GM18505 (cell line): Measurements from ENCODE around the gene IFITM5.

Source experiments
- ATAC-seq: cut with Tn5 transposase; IDR thresholded peaks from one replicate; pipeline ENCODE4 v1.9.1; 2021; ENCODE audit not compliant: unreplicated experiment
- POLR2A ChIP-seq: IDR thresholded peaks from 4 replicates; pipeline ENCODE4 v1.6.1; 2011; ENCODE audit warnings: borderline replicate concordance; ENCODE audit not compliant: insufficient read depth, insufficient read length; ENCODE audit errors: extremely low read depth

The IFITM5 gene

DNA sequence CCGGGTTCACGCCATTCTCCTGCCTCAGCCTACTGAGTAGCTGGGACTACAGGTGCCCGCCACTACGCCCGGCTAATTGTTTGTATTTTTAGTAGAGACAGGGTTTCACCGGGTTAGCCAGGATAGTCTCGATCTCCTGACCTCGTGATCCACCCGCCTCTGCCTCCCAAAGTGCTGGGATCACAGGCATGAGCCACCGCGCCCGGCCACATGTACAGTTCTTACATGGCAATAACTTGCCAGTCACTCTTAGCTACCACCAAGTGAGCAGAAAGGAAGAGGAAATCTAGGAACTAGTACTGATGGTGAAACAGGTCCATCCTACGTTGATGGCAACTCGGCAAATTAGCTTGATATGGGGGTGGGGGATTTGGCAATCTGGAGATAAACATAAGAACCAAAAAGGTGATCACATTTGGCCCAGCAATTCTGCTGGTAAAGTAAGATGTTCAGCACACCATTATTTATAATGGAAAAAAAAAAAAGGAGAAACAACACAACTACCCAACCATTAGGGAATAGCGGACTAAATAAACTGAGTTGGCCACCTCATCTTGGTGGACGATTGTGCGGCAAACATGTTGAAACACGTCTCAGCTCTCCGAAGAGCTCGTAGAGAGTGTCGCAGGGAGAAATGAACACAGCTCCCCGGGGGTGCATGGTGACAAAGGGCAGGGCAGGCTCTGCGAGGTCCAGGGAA, 15.8 kb downstream of the IFITM5 start:
- no peak for ATAC-seq
- TF ChIP-seq POLR2A: no peak

DNA sequence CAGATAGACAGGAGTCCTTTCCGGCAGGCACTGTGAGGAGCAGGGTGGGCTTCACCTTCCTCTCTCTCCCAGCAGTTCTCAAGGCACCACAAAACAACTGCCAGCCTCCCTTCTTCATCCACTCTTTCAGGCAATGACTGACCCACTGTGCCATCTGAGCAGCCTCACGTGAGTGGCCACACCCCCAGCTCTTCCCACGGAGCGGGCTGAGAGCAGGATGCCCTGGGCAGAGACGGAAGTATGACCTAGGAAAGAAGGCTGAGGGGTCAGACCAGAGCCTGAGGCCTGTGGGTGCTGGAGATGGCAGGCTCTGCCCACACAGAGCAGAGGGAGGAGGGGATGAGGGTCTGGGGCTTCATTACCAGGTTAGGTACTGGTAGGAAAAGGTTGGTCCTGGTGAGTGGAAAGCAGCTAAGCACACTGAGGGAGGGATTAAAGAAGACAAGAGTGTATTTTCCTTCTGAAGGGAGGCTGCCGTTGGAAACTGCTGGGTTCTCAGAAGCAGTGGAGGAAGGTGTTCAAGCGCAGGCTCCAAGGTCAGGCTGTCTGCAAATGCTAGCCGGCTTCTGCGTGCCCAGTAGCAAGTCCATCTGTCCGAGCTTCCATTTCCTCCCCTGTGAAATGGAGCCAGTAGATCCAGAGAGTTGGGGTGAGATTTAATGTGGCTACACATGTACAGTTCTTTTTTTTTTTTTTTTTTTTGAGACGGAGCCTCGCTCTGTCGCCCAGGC, 16.5 kb downstream of the IFITM5 start:
- no peak for TF ChIP-seq POLR2A
- no peak for ATAC-seq

DNA sequence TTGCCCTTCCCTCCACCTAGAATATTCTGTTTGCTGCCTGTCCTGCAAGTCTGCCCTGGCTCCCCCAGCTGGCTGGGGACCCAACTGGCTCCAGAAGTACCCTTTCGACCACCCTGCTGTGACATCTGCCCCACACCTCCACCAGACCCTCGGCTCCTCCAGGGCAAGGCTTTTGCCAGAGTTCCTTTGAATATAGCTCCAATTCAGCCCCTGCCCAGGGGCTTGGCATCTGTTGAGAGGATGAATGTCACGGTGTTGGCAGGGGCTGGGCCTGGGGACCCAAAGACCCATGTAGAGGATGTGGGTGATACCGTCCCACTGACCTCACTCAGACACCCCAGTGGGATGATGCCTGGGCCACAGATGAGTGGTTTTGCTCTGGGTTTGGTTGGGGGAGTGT, 17.2 kb downstream of the IFITM5 start:
- no peak for ATAC-seq
- no peak for TF ChIP-seq POLR2A

DNA sequence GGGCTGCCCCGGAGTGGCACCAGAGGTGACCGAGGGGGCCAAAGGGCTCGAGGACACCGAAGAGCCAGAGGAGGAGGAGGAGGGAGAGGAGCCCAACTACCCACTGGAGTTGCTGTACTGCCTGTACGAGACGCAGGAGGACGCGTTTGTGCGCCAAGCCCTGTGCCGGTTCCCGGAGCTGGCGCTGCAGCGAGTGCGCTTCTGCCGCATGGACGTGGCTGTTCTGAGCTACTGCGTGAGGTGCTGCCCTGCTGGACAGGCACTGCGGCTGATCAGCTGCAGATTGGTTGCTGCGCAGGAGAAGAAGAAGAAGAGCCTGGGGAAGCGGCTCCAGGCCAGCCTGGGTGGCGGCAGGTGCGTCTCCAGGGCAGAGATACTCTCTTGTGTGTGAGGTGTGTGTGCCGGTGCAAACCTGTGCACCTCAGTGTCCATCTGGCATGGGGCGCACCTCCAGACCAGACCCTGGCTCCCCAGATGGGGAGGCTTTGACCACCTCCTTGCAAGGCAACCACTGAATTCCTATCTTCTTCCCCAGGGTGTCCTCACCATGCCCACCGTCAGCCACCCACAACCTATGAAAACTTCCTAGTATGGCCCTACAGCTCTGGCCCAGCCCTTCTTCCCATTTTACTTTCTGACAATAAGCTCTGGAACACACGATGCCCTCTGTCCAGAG, 17.7 kb downstream of the IFITM5 start:
- ATAC-seq: no peak
- TF ChIP-seq POLR2A: no peak

DNA sequence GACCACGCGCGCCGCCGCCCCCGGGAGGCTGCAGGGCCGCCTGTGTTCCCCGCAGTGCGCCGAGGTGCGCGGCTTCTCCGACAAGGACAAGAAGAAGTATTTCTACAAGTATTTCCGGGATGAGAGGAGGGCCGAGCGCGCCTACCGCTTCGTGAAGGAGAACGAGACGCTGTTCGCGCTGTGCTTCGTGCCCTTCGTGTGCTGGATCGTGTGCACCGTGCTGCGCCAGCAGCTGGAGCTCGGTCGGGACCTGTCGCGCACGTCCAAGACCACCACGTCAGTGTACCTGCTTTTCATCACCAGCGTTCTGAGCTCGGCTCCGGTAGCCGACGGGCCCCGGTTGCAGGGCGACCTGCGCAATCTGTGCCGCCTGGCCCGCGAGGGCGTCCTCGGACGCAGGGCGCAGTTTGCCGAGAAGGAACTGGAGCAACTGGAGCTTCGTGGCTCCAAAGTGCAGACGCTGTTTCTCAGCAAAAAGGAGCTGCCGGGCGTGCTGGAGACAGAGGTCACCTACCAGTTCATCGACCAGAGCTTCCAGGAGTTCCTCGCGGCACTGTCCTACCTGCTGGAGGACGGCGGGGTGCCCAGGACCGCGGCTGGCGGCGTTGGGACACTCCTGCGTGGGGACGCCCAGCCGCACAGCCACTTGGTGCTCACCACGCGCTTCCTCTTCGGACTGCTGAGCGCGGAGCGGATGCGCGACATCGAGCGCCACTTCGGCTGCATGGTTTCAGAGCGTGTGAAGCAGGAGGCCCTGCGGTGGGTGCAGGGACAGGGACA, 18.4 kb downstream of the IFITM5 start:
- no peak for ATAC-seq
- TF ChIP-seq POLR2A: no peak

DNA sequence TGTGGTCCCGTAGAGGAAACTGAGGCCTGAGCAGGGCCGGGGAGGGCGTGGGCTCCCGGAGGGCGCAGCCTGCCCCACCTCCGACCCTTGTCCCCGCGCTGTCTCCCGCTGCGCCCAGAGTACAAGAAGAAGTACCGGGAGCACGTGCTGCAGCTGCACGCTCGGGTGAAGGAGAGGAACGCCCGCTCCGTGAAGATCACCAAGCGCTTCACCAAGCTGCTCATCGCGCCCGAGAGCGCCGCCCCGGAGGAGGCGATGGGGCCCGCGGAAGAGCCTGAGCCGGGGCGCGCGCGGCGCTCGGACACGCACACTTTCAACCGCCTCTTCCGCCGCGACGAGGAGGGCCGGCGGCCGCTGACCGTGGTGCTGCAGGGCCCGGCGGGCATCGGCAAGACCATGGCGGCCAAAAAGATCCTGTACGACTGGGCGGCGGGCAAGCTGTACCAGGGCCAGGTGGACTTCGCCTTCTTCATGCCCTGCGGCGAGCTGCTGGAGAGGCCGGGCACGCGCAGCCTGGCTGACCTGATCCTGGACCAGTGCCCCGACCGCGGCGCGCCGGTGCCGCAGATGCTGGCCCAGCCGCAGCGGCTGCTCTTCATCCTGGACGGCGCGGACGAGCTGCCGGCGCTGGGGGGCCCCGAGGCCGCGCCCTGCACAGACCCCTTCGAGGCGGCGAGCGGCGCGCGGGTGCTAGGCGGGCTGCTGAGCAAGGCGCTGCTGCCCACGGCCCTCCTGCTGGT, 19.2 kb downstream of the IFITM5 start:
- TF ChIP-seq POLR2A: no peak
- ATAC-seq: no peak

DNA sequence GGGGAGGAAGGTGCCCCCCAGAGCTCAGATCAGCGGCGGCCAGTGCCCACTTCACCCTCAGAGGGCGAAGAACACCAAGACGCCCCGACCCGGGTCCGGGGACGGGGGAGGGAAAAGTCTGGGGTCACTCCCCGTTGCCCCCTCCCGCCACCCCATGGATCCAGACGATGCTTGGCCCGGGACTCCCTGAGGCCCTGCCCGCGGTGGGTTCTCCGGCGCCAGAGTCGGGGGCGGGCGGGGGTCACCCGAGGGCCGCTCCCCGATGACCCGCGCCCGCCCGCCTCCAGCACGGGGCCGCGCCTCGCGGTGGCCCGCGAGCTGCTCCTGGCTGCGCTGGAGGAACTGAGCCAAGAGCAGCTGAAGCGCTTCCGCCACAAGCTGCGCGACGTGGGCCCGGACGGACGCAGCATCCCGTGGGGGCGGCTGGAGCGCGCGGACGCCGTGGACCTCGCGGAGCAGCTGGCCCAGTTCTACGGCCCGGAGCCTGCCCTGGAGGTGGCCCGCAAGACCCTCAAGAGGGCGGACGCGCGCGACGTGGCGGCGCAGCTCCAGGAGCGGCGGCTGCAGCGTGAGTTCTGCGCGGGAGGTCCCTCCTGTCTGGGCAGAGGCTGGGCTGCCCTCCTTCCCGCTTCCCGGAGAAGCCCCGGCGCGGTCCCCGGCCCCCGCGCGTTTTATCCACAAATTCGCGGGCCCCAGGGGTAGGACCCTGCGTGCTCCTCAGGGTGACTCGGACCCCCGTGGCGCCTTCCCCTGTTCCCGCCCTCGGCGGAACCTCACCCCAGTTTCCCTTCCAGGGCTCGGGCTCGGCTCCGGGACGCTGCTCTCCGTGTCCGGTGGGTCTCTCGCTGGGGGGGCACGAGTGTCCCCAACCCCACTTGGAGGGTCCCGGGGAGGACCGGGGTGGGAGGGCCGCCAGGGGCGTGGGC, 20.0 kb downstream of the IFITM5 start:
- no peak for ATAC-seq
- no peak for TF ChIP-seq POLR2A

DNA sequence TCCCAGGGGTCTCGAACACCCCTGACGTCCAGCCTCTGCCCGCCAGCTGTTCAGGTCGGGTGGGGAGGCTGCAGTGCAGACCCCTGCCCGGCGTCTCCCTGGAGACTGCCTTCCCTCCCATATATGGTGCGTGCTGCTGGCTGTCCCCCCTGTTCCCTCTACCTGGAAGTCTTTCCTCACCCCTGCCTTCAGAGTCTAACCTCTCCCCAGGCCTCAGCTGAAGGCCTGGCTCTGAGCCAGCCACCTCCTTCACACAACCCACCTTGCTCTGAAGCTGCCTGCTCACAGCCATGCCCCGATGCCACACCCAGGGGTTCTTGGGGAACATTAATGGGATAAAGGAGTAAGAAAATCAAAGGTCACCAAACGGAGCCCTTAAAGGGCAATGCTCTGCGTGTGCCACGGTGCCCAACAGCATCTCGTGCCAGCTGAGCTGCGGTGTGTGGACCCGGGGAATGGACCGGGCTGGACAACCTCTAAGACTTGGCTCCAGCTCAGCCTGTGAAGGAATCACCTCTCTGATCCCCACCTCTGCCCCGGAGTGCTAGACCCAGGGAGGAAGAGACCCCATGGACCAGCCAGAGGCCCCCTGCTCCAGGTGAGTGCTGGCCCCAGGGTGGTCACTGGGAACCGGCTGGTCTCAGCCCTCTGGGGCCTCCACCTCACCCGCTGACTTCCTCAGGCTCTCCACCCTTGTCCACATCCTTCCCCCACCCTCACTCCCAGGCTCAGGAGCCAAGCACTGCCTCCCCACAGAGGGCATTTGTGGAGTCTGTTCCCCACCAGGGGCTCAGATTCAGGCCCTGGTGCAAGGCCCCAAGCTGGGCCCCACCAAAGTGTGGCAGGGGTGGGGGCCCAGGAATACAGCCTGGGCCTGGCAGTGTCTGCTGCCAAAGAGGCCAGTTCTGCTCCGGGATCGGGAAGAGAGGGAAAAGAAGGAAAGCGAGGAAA, 21.1 kb downstream of the IFITM5 start, which contains the start of gene NLRP6:
TSS of gene NLRP6 (plus strand) at position 407 of the 951 bp plus-strand sequence. CDS start at position 570, 163 bp downstream.
- no peak for TF ChIP-seq POLR2A
- ATAC-seq: no peak

DNA sequence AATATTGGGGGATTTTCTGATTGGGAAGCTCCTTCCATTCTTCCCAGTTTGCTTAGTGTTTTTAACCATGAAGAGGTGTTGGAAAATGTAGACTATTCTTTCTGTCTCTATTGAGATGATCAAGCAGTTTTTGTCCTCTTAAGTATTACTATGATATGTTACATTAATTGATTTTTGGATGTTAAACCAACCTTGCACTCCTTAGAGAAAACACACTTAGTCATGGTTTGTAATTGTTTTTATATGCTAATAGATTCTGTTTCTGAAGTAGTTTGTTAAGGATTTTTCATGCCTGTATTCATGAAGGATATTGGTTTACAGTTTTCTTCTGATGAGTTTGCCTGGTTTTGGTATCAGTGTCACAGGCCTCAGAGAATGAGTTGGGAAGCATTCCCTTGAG, 23.1 kb downstream of the IFITM5 start:
- no peak for TF ChIP-seq POLR2A
- no peak for ATAC-seq

DNA sequence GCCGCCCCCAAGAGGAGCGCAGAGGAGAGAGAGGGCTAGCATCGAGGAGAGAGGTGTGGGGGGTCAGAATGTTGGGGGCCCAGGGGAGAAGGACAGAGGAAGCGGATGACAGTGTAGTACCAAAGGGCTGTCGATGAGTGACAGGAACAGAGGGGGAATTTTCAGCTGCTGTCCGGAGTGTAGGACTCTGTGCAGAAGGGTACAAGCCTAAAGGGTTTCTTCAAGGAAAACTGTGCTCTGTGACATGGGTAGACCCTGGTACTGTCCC, 26.5 kb downstream of the IFITM5 start:
- no peak for ATAC-seq
- TF ChIP-seq POLR2A: no peak
